ENCODE results near the gene LIN28B.
"Not testable (repeated sequence)": the region's sequence is repeated elsewhere in the genome, so short reads cannot be mapped to it uniquely, and the experiment has no call there.

Gene LIN28B

DNA sequence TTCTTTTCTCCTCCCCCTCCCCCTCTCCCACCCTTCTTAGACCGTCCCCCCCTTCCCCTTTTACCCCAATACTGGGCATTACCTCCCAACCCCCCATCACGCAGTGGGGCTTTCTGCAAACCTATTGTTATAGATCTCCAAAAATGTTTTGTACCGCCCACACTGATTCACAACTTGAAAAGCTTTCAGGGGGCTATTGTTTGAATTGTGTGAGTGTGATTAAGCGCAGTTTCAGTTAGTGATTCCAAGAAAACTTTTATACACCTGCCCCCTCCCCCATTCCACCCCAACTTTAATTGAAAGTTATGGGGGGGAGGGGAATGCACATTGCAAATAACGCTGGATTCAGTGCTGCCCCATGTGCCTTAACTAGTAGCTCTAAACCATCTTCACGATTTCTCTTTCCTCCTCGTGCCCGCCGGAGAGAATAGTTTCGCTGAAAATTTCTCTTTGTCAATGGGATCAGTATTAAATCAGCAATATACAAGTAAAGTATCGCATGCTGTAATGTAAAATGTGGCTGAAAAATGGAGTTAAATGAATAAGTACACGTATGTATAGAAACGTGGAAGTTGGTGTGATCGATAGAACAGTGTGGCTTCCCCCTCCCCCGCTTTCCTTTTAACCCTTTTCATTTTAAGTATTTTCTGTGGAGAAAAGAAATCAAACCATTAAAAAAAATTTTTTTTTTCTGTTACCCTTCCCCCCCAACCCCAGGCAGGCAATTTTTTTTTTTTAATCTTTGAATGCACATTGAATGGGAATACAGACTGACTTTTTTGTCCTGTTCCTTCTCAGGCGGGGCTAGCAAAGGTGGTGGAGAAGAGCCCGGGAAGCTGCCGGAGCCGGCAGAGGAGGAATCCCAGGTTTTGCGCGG lies 632 bp downstream of the LIN28B start:
- peak; percentile 57 for DNase-seq

GRCh38 chr6:104958178-104959025 lies 1.5 kb downstream of the LIN28B start:
- DNase-seq = peak; percentile 37

DNA sequence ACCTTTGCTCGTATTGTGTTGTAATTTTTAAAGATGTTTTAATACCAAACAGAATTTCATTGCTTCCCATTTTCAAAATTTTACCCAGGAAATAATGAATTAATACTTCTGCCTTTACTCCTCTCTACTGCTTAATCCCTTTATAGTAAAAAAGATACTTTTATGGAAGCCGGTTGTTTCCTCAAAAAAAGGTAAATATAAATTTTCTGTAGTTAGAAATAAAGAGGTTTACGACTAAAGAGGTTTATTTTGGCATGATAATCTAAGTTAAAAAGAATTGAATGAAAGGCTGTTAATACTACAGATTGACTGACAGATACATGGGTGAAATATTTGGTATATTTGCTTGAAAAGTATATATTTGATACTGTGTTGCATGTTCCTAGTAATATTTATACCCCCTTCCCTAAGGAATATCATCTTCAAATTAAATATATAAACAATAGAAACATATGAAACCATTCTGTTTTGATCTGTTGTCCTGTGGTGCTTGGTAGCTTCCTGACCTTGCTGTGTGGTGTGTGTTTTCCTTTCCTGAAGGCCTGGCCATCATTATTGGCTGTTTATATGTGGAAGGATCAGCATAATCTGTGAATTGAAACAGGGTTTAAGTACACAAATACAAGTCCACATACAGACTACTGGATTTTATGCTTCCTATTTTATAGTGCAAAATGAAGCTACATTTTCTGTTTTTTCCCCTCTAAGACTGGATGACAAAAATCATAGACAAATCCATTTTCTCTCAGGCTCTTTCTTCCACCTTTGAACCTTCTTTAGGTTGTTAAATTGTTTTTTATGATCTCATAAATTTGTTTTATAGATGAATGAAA lies 2.3 kb downstream of the LIN28B start:
- no peak for DNase-seq

- no peak for DNase-seq
These were observed 12.2 kb downstream of the LIN28B start for GRCh38 chr6:104969108-104969507.

GRCh38 chr6:104969785-104970581 lies 13.1 kb downstream of the LIN28B start:
- DNase-seq = no peak

DNA sequence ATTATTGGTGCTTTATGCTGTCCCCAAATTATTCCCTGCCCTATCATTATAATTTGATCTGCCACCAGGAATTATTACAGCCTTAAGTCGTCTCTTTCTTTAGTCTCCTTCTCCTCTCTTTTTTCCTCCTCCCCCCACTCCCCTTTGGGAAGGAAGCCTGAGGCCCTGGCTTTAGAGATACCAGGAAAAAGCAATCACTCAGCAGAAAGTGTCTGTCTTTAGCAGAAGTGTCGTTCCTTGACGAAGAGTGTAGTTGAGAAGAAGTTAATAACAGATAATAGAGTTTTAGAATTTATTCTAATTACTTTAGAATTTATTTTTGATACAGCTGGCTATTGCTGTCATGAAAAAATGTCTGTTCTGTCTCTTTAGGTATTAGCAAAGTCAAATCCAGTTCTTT lies 16.5 kb downstream of the LIN28B start:
- no peak for DNase-seq

DNA sequence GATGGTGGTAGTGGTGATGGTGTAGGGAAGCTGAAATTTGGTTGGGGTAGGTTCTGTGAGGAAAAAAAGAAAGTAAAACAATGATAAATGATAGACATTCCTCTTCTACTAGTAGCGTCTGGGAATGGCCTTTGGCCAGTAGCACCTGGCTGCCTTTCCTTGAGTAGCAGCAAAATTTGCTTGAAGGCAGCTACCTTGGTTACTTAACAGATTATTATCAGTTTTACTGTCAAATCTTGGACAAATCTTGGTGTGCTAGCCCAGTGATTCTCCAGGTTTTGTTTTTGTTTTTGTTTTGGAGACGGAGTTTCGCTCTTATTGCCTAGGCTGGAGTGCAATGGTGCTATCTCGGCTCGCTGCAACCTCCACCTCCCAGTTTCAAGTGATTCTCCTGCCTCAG lies 26.4 kb downstream of the LIN28B start:
- no peak for DNase-seq

GRCh38 chr6:104983776-104984175 lies 26.9 kb downstream of the LIN28B start:
- no peak for DNase-seq

DNA sequence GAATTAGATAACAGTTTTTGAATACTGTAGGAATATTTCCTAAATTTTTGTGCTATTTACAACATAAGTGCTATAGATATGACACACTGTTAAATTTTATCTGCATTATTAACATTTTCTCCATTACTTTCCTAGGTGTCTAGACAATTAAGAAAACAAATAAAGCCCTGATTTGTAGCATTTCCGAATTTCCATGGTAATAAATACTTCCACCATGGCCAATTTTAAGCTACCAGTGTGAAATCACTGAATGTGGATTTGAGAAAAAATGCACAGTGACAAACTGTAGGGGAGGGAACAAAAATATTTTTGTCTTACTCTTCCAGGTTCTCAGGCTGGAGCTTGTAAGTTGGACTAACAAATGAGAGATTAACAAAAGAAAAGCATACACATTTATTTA lies 27.9 kb downstream of the LIN28B start:
- DNase-seq = no peak

- DNase-seq = not testable (repeated sequence)
These were observed 29.0 kb downstream of the LIN28B start for GRCh38 chr6:104985875-104986274.

- no peak for DNase-seq
These were observed 29.7 kb downstream of the LIN28B start for GRCh38 chr6:104986625-104987024.

DNA sequence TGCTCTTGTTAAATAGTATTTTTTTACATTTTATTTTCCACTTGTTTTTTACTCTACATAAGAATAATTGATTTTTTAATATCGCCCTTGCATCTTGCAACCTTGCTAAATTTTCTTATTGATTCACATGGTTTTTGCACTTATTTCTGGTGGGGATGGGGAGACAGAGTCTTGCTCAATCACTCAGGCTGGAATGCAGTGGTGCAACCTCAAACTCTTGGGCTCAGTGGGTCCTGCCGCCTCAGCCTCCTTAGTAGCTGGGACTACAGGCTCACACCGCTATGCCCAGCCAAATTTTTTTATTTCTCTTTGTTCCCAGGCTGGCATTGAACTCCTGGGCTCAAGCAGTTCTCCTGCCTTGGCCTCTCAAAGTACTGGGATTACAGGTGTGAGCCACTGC lies 30.3 kb downstream of the LIN28B start:
- no peak for DNase-seq

DNA sequence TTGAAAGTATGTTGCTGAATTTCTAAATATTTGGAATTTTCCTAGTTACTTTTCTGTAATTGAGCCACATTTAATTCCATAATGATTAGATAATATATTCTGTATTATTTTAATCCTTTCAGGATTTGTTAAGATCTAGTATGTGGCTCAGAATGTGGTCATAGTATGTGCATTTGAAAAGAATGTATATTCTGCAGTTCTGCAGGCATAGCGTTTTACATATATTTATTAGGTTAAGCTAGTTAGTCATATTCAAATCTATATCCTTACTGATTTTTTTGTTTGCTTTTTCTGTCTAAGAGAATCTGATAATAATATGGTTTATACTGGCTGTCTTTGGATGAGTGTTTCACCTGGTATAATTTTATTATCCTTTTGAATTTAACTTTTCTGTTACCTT lies 33.2 kb downstream of the LIN28B start:
- DNase-seq = no peak

DNA sequence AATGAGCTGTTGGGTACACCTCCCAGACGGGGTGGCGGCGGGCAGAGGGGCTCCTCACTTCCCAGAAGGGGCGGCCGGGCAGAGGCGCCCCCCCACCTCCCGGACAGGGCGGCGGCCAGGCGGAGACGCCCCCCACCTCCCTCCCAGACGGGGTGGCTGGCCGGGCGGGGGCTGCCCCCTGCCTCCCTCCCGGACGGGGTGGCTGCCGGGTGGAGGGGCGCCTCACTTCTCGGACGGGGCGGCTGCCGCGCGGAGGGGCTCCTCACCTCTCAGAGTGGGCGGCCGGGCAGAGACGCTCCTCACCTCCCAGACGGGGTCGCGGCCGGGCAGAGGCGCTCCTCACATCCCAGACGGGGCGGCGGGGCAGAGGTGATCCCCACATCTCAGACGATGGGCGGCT lies 34.2 kb downstream of the LIN28B start:
- DNase-seq = not testable (repeated sequence)

DNA sequence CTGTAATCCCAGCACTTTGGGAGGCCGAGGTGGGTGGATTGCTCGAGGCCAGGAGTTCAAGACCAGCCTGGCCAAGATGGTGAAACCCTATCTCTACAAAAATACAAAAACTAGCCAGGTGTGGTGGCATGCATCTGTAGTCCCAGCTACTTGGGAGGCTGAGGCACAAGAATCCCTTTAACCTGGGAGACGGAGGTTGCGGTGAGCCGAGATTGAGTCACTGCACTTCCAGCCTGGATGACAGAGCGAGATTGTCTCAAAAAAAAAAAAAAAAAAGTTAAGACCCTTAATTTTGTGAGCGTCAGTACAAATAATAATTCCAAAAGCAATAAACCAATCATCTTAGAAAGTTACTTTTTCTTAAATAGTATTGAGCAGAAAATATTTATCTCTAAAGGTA lies 36.7 kb downstream of the LIN28B start:
- not testable (repeated sequence) for DNase-seq

DNA sequence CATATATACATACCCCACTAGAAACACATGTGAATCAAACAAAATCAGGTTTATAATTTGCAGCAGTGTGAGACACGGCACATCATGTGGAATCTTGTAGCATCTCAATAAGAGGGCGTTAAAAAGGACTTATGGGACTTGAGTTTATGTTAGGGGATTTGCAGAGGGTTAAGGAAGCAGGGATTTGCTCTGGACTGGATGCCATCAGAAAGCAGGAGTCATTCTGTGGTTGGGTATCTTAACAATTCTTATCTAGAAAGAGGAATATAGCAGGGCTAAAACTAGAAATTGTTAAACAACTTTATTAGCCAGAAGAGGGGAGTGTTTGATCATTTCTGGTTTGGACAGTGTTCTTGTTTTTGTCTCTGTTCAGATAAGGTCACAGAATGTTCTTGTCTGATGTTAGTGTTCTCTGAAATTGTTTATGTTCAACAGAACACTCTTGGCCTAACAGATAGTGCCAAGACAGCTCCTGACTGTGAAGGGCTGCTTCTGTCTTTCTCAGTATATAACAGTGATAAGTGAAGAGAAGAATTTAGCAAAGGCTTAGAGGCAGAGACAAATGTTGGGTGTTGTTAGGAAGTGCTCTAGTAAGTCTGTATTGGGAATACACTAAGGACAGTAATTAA lies 39.2 kb downstream of the LIN28B start:
- DNase-seq = no peak

DNA sequence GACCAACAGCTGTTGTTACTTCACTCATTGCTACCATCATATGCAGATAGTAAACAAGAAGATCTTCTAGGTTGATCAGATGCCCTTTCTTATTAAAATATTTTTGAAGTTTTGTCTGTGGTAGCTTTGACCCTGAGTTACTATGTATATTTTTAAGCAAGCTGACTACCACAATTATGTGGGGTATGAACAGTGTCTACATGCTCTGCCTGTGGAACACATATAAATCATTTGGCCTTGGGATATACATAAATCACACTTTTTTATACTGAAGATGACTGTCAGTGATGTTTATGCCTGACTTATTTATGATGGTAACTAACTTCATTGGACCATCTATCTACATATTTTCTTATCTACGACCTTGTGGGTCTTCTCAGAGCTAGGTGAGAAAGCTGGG lies 44.2 kb downstream of the LIN28B start:
- no peak for DNase-seq

DNA sequence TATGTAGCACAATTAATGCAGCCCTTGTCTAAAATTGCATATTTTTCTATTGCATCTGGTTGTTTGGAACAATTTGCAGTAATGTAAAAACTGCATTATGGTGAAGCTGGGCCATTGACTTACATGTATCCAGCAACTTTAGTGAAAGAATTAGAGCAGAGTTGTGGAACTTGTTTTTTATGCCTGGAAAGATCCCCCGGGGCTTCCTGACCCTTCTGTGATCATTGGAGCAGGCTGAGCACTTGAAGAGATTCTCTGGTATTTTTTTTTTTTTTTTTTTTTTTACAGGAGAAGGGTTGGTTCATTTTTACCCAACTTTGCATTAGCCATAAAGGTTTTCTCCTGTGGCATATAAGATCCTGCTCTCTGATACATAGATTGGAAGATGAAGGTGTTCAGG lies 45.0 kb downstream of the LIN28B start:
- no peak for DNase-seq

DNA sequence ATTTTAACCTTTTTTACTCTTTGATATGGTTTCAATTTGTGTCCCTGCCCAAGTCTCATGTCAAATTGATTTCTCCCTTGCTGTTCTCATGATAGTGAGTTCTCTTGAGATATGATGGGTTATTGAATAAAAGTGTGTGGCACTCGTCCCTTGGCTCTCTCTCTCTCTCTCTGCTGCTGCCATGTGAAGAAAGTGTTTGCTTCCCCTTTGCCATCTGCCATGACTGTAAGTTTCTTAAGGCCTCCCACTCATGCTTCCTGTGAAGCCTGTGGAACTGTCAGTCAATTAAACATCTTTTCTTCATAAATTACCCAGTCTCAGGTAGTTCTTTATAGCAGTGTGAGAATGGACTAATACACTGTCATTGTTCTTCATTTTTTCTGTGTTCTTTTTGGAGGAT lies 48.5 kb downstream of the LIN28B start:
- DNase-seq = no peak

- not testable (repeated sequence) for DNase-seq
These were observed 56.6 kb downstream of the LIN28B start for GRCh38 chr6:105013459-105013858.

- DNase-seq = no peak
These were observed 57.5 kb downstream of the LIN28B start for GRCh38 chr6:105014448-105014847.

GRCh38 chr6:105014954-105015353 lies 58.0 kb downstream of the LIN28B start:
- DNase-seq = no peak

All from NK-92 treated with Interleukin-12 subunit alpha and Interleukin-12 subunit beta, amount 100 ng/mL, for 24 hours (cell line).